HL-60 (cell line): Measurements from ENCODE around the gene OXTR.

ENCODE experiments used
- CTCF ChIP-seq: IDR thresholded peaks from one replicate; pipeline ENCODE4 v1.5.1; 2011; ENCODE audit warnings: low read length, control low read depth, inconsistent platforms; ENCODE audit not compliant: insufficient read depth
- POLR2AphosphoS5 ChIP-seq: IDR thresholded peaks from 2 replicates; pipeline ENCODE4 v1.6.1; 2012; ENCODE audit warnings: low read depth

GRCh38 chr3:8768364-8769087 is 887 bp downstream of the OXTR start:
- TF ChIP-seq CTCF = no peak
- TF ChIP-seq POLR2AphosphoS5 = no peak
